NCI-H1436 treated with DMSO at 0.1 percent for 48 hours (cell line): ENCODE measurements around the gene STRIP2.
"Not testable (repeated sequence)": the region's sequence is repeated elsewhere in the genome, so short reads cannot be mapped to it uniquely, and the experiment has no call there.

Source experiments
- DNase-seq: peaks from one replicate; lab custom pipeline; 2025; lab: John Stamatoyannopoulos, UW

STRIP2 gene

DNA sequence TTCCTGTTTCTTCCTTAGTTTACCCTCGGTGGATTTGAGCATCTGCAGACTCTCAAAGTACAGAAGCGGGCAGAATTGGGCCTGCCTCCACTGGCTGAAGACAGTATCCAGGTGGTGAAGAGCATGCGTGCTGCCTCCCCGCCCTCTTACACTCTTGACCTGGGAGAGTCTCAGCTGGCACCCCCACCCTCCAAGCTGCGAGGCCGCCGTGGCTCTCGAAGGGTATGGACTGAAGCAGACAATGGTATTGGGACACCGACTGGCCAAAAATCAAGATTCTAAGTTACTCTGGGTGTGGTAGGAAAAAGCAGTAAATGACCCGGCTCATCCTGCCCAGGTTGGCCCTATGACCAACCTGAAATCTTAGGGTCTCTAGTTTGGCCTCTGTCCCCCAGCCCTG lies 22.2 kb downstream of the STRIP2 start:
- no peak for DNase-seq

DNA sequence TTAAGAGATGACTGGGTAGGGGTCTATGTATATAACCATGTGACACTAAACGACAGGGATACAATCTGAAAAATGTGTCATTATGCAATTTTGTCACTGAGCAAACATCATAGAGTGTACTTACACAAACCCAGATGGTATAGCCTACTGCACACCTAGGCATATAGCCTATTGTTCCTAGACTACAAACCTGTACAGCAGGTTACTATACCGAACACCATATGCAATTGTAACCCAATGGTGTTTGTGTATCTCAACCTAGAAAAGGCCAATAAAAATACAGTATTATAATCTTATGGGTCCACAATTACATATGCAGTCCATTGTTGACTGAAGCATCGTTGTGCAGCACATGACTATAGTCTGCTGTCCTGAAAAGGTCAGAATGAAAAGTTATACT lies 22.9 kb downstream of the STRIP2 start:
- no peak for DNase-seq

DNA sequence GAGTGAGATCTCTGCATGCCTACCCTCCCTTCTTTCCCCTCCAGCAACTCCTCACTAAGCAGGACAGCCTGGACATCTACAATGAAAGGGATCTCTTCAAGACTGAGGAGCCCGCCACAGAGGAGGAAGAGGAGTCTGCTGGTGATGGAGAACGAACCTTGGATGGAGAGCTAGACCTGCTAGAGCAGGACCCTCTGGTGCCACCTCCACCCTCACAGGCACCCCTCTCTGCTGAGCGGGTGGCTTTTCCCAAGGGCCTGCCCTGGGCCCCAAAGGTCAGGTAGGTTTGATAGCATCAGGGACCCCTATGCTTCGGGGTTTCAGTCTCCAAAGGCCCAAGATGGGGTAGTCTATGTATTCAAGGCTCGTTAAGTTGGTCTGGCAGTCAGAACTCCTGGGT lies 23.9 kb downstream of the STRIP2 start:
- DNase-seq = no peak

DNA sequence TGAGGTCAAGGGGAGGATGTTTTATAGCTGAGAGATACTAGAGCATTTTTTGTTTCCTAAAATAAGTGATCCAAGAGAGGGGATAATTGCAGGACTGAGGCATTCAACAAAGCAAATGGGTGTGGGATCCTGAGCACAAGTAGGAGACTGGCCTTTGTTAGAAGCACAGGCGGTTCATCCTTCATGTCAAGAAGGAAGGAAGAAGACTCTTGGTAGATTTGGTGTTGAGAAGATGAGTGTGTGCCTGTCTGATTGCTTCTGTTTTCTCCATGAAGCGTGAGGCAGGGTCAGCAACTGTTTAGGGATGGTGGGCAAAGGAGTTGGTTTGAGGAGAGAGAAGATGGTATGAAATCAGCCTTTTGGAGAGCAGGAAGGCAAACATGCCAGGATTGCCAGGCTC lies 27.6 kb downstream of the STRIP2 start:
- no peak for DNase-seq

GRCh38 chr7:129462420-129462819 lies 28.2 kb downstream of the STRIP2 start:
- DNase-seq = no peak

DNA sequence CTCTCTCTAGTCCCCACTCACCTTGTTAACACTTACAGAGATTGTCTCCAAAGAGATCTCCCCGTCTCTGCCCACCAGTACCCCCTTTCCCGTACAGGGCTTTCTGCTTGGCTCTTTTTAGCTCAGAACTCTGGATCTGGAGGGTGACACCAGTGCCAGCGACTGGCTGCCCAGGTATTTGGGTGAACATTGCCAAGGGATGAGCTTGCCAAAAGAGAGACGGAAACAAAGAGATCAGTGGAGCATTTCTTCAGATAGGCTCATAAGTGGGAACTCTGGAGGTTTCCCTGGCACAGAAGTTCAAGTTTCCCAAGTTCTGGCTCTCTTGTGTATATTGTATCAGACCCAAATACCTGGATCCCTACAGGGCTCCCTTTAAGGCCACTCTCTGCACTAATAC lies 30.0 kb downstream of the STRIP2 start:
- no peak for DNase-seq

DNA sequence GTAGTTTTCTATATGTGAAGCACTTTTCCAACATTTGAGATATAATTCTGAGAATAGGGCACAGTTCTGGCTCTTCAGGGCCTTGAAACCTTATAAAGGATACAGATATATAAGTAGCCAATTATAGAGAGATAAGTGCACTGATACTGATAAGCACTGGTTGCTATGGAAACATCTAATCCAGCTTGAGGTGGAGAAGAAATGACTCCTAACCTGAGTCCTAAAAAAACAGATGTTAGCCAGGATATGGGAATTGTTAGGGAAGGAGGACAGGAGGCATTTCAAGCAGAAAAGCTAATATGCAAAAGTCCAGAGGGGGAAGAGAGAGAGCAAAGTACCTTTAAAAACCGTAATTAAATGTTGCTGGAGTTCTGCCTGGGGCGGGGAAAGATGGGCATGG lies 30.8 kb downstream of the STRIP2 start:
- no peak for DNase-seq

DNA sequence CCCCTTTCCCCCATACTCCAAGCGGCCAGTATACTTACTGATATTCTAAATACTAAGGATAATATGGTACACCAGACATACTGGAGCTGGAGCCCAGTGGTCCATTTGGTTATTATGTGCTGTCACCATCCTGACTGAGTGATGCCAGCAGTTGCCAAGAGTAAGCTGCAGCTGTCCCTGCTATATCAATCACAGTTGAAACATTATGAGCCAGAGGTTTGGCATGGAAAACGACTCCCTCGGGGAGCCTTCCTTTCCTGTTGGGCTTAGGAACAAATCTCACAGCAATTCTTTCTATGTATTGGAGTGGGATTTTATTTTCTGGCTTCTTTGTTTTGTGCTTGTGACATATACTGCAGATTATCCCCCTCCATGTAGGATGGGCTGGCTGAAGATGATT lies 32.6 kb downstream of the STRIP2 start:
- no peak for DNase-seq

DNA sequence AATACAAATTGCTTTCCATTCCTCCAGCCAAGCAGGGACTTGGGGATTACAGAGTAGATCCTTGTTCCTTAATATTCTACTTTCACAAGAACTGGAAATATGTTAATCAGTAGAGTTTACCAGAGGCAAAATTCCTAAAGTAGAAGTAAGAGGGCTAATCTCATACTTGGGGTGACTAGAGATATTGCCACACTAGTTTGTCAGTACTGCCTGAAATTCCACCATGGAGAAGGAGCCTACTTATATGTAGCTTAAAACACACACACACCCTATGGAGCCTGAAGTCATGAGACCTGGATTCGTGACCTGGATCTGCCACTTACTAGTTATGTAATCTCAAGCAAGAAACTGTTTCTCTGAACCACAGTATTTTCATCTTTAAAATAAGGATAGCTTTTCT lies 33.9 kb downstream of the STRIP2 start:
- no peak for DNase-seq

DNA sequence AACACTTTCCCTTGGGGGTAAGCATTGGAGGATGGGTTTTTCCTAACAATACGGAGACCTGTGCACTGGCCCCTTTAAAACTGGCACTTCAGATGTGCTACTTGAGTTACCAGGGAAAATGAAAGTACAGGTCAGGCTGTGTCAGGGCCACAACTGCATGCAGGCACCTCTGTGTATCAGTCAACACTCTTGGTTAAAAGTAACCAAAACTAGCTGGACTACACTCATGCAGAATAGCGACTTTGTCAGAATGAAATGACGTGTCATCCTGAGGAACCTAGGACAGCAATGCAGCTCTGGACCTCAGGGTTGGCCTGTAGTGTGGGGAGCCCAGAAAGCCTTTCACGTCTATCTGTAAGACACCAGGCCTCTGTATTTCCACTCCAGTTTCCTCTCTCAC lies 34.3 kb downstream of the STRIP2 start:
- DNase-seq = no peak

DNA sequence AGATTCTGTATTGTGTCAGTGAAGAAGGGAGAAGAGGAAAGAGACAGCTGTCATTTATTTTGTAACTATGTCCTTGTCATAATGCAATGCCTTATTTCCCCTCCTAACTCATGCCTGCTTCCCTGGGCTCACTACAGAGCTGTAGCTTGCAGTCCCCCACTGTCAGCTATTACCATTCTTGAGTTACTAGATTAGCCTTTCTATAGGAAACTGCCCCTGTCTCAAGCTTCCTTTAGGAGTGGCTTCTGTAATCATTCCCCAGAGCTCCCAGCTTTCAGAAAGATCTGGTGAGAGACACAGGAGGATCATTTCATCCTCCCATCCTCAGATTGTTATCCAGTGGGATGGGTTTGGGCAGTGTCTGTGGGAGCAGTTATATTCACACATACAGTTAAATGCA lies 35.7 kb downstream of the STRIP2 start:
- DNase-seq = no peak

GRCh38 chr7:129470411-129470810 lies 36.2 kb downstream of the STRIP2 start:
- DNase-seq = no peak

GRCh38 chr7:129471402-129471827 lies 37.2 kb downstream of the STRIP2 start:
- DNase-seq = no peak

GRCh38 chr7:129475931-129476330 lies 41.7 kb downstream of the STRIP2 start:
- not testable (repeated sequence) for DNase-seq

DNA sequence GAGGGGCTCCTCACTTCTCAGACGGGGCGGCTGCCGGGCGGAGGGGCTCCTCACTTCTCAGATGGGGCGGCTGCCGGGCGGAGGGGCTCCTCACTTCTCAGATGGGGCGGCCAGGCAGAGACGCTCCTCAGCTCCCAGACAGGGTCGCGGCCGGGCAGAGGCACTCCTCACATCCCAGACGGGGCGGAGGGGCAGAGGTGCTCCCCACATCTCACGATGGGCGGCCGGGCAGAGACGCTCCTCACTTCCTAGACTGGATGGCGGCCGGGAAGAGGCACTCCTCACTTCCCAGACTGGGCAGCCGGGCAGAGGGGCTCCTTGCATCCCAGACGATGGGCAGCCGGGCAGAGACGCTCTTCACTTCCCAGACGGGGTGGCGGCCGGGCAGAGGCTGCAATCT lies 42.2 kb downstream of the STRIP2 start:
- not testable (repeated sequence) for DNase-seq

DNA sequence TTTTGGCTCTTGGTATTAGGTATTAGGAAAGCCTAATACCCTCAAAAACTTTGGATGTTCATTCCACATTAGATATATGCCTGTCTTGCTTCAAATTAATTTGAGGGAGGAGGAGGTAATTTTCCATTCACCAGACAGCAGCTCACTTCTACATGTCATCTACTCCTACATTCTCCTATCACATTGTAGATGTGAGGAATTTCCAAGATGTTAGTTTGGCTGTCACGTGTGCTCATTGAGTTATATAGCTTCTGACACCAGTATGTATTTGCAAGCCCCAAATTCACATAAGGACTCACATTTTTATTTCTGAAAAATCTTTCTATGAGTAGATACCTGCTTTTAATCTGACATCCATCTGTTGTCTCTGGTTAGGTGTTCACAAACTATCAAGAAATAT lies 45.6 kb downstream of the STRIP2 start:
- DNase-seq = no peak

- no peak for DNase-seq
These were observed 46.6 kb downstream of the STRIP2 start for GRCh38 chr7:129480674-129481363.

DNA sequence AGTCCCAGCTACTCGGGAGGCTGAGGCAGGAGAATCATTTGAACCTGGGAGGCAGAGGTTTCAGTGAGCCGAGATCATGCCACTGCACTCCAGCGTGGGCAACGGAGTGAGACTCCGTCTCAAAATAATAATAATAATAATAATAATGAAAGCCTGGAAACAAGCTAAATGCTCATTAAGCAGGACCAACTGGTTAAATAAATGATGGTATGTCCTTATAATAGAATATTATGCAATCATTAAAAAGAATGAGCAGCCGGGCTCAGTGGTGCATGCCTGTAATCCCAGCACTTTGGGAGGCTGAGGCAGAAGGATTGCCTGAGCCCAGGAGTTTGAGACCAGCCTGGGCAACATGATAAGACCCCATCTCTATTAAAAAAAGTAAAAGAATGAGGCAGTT lies 47.1 kb downstream of the STRIP2 start:
- not testable (repeated sequence) for DNase-seq

- DNase-seq = no peak
These were observed 48.5 kb downstream of the STRIP2 start for GRCh38 chr7:129482781-129483180.

DNA sequence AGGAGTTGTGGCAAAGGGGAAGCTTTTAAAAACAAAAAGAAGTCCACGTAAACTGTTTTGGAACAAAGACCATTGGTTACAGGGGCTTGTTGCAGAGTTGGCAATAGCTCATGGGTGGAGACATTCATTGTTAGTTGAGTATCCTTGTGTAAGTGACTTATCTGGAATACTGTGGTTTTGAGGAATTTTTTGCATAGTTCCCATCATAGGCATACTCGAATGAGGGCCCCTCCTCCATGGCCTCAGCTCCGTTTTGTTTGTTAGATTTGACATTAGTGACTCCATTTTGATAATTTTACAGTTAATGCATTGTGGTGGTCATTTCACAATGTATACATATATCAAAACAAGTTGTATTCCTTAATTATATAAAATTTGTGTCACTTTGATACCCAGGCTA lies 55.3 kb downstream of the STRIP2 start:
- DNase-seq = no peak

GRCh38 chr7:129492391-129492790 lies 58.2 kb downstream of the STRIP2 start:
- no peak for DNase-seq

GRCh38 chr7:129493555-129493954 lies 59.3 kb downstream of the STRIP2 start:
- no peak for DNase-seq

DNA sequence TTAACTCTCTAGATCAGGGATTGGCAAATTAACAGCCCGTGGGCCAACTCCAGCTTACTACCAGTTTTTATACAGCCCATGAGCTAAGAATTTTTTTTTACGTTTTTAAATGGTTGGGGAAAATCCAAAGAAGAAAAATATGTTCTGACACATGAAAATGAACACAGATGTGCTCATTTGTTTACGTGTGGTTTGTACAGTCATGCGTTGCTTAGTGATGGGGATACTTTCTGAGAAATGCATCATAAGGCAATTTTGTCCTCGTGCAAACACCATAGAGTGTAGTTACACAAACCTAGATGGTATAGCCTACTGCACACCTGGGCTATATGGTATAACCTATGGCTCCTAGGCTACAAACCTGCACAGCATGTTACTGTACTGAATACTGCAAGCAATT lies 59.8 kb downstream of the STRIP2 start:
- DNase-seq = no peak

DNA sequence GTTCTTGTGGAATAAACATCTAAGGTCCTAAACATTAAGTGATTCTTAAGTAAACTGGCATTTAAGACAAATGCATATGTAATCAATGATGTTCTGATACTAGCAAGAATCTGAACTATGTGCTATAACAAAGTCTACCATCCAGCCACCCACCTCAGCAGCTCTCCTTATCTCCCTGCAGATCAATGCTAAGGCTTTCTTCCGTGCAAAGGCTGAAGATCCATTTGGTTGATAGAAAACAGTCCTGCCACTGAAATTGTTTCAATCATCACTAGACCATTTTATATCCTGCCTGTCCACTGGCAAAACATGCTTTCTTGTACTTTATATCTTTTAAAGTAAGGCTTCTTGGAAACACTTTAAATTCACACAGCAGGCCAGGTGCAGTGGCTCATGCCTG lies 61.8 kb downstream of the STRIP2 start:
- no peak for DNase-seq

DNA sequence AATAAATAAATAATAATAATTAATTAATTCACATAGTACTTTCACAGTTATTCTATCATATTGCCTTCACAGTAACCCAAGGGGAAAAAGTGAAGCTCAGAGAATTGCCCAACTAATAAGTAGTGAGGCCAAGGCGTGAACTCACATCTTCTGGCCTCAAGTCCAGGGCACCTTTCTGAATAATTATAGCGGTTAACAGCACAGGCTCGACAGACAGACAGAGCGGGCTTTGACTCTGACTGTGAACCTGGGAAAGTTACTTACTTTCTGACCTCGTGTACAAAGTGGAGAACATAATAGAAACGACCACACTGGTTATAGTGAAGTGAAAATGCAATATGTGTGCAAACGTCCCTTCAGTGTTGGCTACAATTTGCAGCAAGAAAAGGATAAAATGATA lies 62.4 kb downstream of the STRIP2 start:
- no peak for DNase-seq
